Thyroid gland (tissue), 4 donors: ENCODE data around the gene ARSK.

Experiments used
- CTCF ChIP-seq, 6 experiments: fragments of 200-600 bp in 3 of 6; fragments of 450-650 bp in 3 of 6; sonication (generic) in 3 of 6; IDR thresholded peaks; one replicate each; pipeline ENCODE4 v1.5.1; 2016 to 2019; ENCODE audit warnings: antibody characterized with exemption in 6 of 6, mild to moderate bottlenecking in 2 of 6, inconsistent platforms in 1 of 6, moderate library complexity in 1 of 6
- POLR2A ChIP-seq, 2 donors: fragments of 450-650 bp; IDR thresholded peaks; one replicate each; pipeline ENCODE4 v1.6.1; 2017; ENCODE audit warnings: antibody characterized with exemption in 2 of 2, mild to moderate bottlenecking in 2 of 2, moderate library complexity in 1 of 2

DNA sequence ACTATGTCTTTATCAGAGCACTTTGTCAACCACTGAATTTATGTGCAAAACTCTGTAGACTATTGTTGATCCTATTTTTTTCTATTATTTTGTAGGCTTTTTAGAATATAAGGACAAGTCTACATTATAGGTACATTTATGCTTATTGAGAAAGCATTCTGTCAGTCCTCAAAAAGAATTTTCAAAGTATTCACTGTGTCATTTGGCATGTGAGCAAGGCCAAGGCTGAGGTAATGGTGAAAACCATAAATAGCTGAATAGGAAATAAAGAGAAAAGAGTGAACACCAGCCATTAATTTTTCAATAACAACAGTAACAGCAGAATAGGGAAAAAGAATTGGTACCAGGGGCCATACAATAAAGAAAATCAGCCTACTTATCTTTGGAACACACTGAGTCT lies 21.1 kb upstream of the ARSK start:
- no peak for TF ChIP-seq CTCF (IDR thresholded peaks at IDR 0.05)
- no peak for TF ChIP-seq POLR2A (IDR thresholded peaks at IDR 0.05)
